HS-5 (cell line): ENCODE data around the gene STX12.

ENCODE experiments used
- DNase-seq: peaks from one replicate; pipeline ENCODE4 v3.0.0-alpha.2; 2012; ENCODE audit warnings: low read depth

Gene STX12

DNA sequence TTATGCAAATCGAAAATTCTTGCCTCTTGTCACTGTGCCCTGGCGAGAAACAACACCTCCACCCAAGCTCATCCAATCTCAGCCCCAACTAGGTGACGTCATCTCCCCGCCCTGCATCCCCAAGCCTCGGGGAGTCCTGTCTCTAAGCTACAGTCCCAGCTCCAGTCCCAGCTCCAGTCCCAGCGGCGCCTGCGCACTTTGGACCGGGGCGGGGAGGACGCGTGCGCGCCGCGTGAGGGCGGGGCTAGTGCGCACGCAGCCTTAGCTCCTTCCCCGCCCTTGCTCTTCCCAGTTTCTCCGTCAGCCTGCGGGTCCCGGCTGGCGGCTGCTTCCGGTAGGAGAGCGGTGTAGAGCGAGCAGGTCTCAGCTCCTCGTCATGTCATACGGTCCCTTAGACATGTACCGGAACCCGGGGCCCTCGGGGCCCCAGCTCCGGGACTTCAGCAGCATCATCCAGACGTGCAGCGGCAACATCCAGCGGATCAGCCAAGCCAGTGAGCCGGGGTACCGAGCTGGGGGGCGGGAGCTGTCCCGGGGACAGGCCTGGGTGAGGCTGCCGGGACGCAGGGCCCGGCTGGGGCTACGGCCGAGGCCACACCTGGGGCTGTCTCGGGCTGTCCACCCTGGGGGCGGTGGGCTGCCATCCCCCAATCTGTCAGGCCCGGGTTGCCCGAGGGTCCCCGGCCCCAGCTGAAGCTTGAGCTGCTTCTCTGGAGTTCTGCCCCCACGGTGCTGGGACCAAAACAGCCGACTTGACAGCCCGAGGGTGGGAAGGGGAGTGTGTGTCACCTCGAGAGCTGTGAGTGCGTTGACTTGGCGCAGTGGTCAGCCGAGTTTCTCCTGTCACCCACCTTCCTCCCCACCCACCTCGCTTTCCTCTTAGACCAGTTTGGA lies at the start of gene STX12:
TSS of gene STX12 (plus strand) at position 288 of the 894 bp plus-strand sequence. CDS start at position 377, 89 bp downstream.
- DNase-seq = peak; percentile 98

DNA sequence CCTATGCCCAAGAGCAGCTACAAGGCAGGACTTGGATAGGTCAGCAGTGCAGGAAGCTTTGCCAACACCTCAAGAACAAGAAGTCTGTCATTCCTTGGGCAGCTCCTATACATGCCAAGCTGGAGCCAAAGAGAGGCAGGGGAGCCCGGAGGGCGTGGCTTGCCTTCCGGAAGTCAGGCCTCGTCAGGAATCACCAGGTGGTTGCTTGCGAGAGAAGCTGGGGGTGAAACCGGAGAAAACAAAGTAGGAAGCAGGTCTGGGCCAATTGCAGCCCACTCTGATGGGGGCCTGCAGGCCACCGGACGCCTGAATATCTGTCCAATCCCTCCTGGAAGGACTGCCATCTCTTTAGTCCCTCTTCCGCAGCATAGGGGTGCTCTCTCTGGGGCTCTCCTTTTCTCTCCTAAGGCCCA lies 48.1 kb upstream of the STX12 start:
- DNase-seq = peak; percentile 0

- DNase-seq = peak; percentile 96
Observed at GRCh38 chr1:27725374-27726172, 47.4 kb upstream of the STX12 start, which contains the start of gene FAM76A. TSS of gene FAM76A (plus strand) at chr1:27725961. CDS start at chr1:27726081, 120 bp downstream.

DNA sequence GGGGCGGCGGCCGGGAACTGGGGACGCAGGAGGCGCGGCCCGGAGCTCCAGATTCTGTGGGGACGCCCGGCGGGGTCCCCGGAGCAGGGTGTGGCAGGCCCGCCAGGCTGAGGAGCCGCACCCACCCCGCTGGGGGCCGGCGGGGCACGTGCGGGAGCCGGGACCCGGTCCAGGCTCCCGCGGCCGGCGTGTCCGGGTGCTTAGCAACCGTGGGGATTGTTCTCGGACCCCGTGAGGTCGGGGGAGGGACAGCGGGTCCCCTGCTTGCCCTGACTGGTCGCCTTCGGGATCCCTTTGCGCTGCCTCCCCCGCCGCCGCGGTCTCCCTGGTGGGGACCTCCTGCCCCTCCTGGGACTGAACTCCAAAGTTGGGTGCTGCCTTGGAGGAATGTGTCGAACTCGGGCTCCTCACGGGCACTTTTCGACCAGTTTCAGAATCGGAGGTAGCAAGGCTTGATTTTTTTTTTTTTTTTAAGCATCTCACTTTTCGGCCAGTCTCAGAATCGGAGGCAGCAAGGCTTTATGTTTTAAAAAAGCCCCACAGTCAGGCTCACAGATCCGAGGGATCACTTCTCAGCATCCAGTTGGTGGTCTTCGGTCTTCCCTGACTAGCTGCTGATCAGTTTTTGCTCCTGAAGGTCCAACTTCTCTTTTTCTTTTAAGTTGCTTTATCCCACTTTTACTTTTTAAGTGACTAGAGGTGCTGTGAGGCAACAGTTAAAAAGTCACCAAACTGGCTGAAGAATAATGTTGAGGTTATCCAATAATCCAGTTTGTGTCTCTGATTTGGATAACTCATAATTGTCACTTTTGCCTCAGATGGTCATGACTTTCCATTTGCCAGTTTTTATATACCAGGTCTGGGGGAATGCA lies 46.6 kb upstream of the STX12 start:
- peak; percentile 6 for DNase-seq

DNA sequence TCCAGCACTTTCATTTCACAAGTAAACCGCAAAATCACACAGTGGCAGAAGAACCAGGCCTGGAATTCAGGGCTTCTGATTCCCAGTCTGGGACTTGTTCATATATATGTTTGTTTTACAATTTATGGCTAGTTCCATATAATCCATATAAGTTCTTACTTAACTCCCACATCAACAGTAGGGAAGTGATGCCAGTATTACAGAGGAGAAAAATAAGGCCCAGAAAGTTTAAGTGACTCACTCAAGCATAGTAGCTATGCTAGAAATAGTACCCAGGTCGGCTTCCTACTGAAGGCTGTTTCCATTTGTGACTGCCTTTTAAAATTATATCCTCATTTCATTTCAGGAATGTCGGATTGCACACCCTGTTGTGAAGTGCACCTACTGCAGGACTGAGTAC lies 45.9 kb upstream of the STX12 start:
- peak; percentile 22 for DNase-seq

DNA sequence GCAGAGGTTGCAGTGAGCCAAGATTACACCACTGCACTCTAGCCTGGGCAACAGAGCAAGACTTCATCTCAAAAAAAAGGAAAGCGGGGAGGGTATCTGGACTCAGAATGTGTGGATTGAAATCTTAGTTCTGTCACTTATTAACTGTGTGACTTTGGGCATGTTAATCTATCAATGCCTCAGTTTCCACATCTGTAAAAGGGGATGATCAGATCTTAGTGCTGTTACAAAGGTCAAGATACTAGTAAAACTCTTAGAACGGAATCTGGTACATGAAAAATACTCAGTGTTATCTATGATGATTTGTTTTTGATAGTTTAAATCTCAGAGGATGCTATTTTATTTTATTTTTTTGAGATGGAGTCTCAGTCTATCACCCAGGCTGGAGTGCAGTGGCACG lies 36.8 kb upstream of the STX12 start:
- no peak for DNase-seq

GRCh38 chr1:27741121-27741520 lies 31.9 kb upstream of the STX12 start:
- DNase-seq = no peak

GRCh38 chr1:27744556-27744955 lies 28.5 kb upstream of the STX12 start:
- no peak for DNase-seq

- DNase-seq = no peak
Observed at GRCh38 chr1:27745466-27745865, 27.6 kb upstream of the STX12 start.

- DNase-seq = no peak
Observed at GRCh38 chr1:27752360-27752759, 20.7 kb upstream of the STX12 start.

DNA sequence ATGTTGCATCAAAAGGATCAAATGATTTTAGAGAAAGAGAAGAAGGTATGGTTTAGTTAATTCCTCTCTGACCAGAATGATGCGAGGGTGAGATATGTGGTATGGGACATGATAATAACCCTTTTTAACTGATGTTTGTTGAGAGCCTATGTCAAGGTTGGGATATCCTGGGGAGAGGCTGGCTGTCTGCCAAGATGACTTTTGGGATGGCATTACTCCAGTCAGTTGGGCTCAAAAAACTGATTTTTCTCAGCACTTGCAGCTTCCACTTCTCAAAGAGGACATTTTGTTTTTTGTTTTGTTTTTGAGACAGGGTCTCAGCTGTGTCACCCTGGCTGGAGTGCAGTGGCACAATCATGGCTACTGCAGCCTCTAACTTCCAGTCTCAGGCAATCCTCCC lies 17.7 kb upstream of the STX12 start:
- no peak for DNase-seq

DNA sequence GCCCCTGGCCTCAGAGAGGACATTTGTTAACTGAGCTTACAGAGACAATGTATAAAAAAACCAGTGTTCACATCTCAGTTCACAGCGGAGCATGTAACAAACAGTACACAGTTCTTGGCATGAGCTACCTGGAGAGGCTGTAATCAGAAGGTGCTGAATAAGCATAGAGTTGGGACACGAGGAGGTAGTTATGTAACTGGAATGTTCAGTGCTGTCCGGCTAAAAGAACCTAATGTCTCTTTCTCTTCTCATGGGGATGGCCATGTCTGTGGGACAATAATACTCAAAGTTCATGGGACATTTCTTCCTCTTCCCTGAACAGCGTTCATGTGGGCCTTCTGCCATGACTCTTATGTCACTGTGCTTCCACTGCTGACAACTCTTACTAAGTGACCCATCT lies 17.2 kb upstream of the STX12 start:
- no peak for DNase-seq

- DNase-seq = no peak
Observed at GRCh38 chr1:27759236-27759635, 13.8 kb upstream of the STX12 start.

- DNase-seq = no peak
Observed at GRCh38 chr1:27760426-27760825, 12.6 kb upstream of the STX12 start.

- DNase-seq = no peak
Observed at GRCh38 chr1:27762033-27762432, 11.0 kb upstream of the STX12 start.

DNA sequence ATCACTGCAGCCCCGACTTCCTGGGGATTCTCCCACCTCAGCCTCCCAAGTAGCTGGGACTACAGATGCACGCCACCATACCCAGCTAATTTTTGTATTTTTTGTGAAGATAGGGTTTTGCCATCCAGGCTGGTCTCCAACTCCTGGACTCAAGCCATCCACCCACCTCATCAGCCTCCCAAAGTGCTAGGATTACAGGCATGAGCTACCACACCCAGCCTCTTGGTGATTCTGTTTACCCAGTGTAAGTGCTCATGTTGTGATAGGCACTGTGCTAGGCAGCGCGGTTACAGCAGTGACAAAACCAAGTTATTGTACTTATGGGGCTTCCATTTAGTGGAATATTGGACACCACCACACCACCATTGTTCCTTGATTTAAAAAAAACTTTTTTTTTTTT lies 9.7 kb upstream of the STX12 start:
- no peak for DNase-seq

- no peak for DNase-seq
Observed at GRCh38 chr1:27770293-27770830, 2.7 kb upstream of the STX12 start.

- no peak for DNase-seq
Observed at GRCh38 chr1:27772036-27772931, 735 bp upstream of the STX12 start.

DNA sequence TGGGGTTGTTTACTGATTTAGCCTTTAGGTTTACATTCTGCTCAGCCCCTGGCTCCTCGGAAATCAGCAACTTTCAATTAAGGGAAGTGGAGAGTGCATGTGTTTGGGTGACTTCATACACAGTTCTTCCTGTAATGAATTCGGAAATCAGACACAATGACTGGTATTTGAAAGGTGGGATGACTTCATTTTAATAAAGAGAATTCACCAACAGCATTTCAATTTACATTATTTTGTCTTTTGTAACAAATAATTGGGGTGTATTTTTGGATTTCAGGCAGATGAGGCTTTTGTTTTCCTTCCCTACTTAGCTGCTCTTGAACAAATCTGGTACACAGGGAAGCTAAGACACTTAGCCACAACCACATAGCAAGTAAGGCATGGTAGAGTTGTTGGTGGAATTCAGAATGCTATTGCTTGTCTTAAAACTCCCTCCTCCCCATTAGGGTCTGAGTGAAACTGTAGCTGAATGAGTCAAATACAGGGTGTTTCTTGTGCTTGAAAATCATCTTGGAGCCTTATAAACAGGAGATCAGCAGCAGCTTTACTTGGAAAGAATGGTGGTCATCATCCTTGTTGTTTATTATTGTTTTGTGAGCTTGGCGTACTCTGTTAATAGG lies 917 bp downstream of the STX12 start:
- no peak for DNase-seq

DNA sequence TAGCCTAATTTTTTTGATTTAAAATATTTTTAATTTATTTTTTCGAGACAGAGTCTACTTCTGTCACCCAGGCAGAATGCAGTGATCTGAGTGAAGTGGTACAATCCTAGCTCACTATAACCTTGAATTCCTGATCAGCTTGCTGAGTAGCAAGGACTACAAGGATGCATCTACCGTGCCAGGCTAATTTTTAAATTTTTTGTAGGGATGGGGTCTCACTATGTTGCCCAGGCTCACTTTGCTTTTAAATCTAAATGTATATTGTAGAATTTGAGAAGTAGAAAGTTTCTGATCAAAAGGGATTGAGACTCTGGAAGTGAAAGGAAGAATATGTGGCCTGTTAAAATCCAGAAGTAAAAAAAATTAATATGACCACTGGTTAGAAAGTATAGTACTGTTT lies 1.6 kb downstream of the STX12 start:
- no peak for DNase-seq
